Transverse colon (tissue), 4 donors: Measurements from ENCODE around the gene CXCL3.

Experiments
- EP300 ChIP-seq: sonication (generic); formaldehyde crosslinking; IDR thresholded peaks from one replicate; pipeline ENCODE4 v1.6.1; 2017; ENCODE audit warnings: antibody characterized with exemption, low read depth
- POLR2AphosphoS5 ChIP-seq, 3 donors: sonication (generic); formaldehyde crosslinking; IDR thresholded peaks; one replicate each; pipeline ENCODE4 v1.6.1; 2016; ENCODE audit warnings: antibody characterized with exemption in 3 of 3
- TF ChIP-seq, protein P1 (sequence below), 5 experiments: fragments of 200-600 bp in 3 of 5; fragments of 450-650 bp in 2 of 5; sonication (generic) in 3 of 5; IDR thresholded peaks; 1 replicate in 2 of 5; 2 replicates in 3 of 5; pipeline ENCODE4 v1.5.1; 2016 to 2017; ENCODE audit warnings: antibody characterized with exemption in 5 of 5, inconsistent platforms in 3 of 5, mild to moderate bottlenecking in 2 of 5, moderate library complexity in 1 of 5

DNA sequence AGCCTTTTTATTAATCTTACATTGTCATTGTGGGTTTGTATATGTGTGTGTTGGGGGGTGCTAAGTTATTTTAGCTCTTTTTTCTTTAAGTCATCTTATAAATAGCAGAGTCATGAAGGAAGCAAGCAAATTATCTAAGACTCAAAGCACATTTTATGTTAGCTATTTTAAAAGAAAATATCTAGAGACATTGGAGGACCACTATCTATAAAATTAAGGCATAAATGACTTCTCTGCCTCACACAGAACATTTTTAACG is 46.8 kb downstream of the CXCL3 start:
- TF ChIP-seq, protein P1, sequence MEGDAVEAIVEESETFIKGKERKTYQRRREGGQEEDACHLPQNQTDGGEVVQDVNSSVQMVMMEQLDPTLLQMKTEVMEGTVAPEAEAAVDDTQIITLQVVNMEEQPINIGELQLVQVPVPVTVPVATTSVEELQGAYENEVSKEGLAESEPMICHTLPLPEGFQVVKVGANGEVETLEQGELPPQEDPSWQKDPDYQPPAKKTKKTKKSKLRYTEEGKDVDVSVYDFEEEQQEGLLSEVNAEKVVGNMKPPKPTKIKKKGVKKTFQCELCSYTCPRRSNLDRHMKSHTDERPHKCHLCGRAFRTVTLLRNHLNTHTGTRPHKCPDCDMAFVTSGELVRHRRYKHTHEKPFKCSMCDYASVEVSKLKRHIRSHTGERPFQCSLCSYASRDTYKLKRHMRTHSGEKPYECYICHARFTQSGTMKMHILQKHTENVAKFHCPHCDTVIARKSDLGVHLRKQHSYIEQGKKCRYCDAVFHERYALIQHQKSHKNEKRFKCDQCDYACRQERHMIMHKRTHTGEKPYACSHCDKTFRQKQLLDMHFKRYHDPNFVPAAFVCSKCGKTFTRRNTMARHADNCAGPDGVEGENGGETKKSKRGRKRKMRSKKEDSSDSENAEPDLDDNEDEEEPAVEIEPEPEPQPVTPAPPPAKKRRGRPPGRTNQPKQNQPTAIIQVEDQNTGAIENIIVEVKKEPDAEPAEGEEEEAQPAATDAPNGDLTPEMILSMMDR (IDR thresholded peaks at IDR 0.05) = no peak
- TF ChIP-seq POLR2AphosphoS5 (IDR thresholded peaks at IDR 0.05) (no peak), EP300 (no peak)
